GM18505 (cell line): Measurements from ENCODE around the gene MVK.

Experiments used
- ATAC-seq: cut with Tn5 transposase; IDR thresholded peaks from one replicate; pipeline ENCODE4 v1.9.1; 2021; ENCODE audit not compliant: unreplicated experiment
- POLR2A ChIP-seq: IDR thresholded peaks from 4 replicates; pipeline ENCODE4 v1.6.1; 2011; ENCODE audit warnings: borderline replicate concordance; ENCODE audit not compliant: insufficient read depth, insufficient read length; ENCODE audit errors: extremely low read depth

MVK gene

DNA sequence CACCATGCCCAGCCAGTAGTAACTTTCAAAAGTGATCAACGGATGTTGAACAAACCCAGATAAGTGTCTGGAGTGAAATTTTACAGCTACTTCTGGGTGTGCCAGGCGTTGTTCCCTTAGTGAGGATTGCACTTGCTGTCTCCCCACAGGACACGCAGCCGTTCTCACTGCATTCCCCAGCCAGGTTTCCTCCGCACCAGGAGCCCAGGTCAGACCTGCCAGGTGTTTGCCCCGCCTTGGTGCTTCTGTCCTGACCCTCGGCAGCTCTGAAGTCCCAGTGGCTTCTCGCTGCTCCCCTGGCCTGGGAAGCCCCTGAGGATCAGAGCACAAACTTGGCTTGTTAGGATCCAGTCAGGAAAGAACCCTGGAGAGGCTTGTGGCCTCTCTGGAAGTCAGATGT lies 36.5 kb upstream of the MVK start:
- TF ChIP-seq POLR2A: no peak
- no peak for ATAC-seq

DNA sequence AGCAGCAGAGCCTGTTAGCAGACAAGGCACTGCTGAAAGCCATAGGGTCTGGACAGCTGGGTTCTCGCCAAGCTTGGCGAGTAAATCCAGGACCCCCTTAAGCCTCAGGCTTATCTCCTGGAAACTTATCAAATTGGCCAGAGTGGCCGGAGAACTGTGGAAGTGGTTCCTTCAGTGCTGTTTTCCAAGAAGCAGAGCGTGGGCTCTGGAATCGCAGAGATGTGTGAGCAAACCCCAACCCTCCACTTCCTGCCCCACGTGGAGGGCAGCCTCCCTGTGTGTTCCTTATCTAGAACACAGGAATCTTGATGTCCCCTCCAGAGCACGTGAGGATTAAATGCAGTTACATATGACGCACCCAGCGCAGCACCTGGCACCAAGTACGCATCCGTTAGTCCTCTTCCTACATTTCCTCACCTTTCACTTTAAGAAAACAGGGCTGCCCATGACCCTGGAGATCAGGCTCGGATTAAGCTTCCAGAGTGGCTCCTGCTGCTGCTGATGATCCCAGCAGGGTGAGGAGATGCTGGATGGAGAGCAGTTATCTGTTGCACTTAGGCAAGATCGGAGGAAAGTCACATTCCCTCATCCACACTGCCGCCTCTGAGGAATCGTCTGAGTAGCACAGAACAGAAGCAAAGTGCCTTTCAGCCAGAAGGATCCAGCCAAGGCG lies 35.3 kb upstream of the MVK start:
- ATAC-seq: no peak
- TF ChIP-seq POLR2A: no peak

GRCh38 chr12:109539508-109539907 lies 34.1 kb upstream of the MVK start:
- TF ChIP-seq POLR2A: no peak
- ATAC-seq: no peak

GRCh38 chr12:109540526-109541412 lies 32.8 kb upstream of the MVK start:
- no peak for TF ChIP-seq POLR2A
- ATAC-seq: no peak

DNA sequence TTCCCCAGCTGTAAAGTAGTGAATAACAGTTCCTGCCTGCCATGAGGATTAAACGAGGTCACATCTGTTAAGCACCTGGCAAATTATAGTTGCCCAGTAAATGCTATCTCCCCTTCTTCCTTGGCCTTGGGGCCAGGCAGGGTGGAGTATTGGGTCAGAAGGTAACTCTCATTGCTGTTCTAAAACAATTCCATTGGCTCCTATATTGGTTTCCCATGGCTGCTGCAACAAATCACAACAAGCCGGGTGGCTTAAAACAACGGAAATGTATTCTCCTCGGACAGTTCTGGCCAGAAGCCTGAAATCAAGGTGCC lies 32.2 kb upstream of the MVK start:
- TF ChIP-seq POLR2A: no peak
- ATAC-seq: no peak

GRCh38 chr12:109542014-109542413 lies 31.6 kb upstream of the MVK start:
- ATAC-seq: no peak
- no peak for TF ChIP-seq POLR2A

GRCh38 chr12:109542876-109543275 lies 30.7 kb upstream of the MVK start:
- no peak for TF ChIP-seq POLR2A

GRCh38 chr12:109544955-109545531 lies 28.6 kb upstream of the MVK start:
- TF ChIP-seq POLR2A: no peak
- ATAC-seq: no peak

More at GRCh38 chr12:109542876-109543275, 30.7 kb upstream of the MVK start:
- no peak for ATAC-seq

GRCh38 chr12:109545826-109546225 lies 27.8 kb upstream of the MVK start:
- no peak for ATAC-seq
- TF ChIP-seq POLR2A: no peak

DNA sequence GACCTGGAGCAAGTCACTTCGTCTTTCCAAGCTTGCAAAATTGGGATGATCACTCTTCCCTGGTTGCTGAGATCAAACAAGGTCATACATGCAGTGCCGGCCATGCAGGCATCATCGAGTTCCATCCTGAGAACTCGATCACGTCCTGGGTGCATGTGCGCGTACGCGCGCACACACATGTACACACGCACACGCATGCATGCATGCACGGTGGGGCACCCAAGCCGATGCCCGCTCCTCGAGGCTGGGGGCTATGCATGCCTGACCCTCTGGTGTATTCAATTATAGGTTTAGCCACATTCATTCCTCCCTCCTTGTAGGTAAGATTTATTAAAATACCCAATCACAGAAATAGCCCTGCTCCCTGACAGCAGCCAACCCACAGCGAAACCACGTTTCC lies 26.3 kb upstream of the MVK start:
- ATAC-seq: no peak
- no peak for TF ChIP-seq POLR2A

- ATAC-seq: no peak
- no peak for TF ChIP-seq POLR2A
Observed at GRCh38 chr12:109548258-109548657, 25.3 kb upstream of the MVK start.

- TF ChIP-seq POLR2A: no peak
- no peak for ATAC-seq
Observed at GRCh38 chr12:109549613-109550270, 23.9 kb upstream of the MVK start.

GRCh38 chr12:109550281-109550680 lies 23.3 kb upstream of the MVK start:
- no peak for ATAC-seq
- TF ChIP-seq POLR2A: no peak
